Colonic mucosa (tissue), 4 donors: ENCODE data around the gene SUPT3H. TPM values are rescaled to one million over a fixed set of nuclear protein-coding genes. Genes with fewer than 3 reads are reported as not detected.

ENCODE experiments used
- DNase-seq: peaks from one replicate; pipeline ENCODE4 v3.0.0-alpha.2; 2020
- H3K27ac ChIP-seq: fragments of 200-600 bp; one replicate; pipeline ENCODE4 v1.8.0; 2021
- H3K27me3 ChIP-seq: fragments of 200-600 bp; one replicate; pipeline ENCODE4 v1.8.0; 2021
- H3K36me3 ChIP-seq: fragments of 200-600 bp; one replicate; pipeline ENCODE4 v1.8.0; 2021
- H3K4me1 ChIP-seq: fragments of 200-600 bp; one replicate; pipeline ENCODE4 v1.8.0; 2021; ENCODE audit warnings: mild to moderate bottlenecking
- H3K4me3 ChIP-seq: fragments of 200-600 bp; one replicate; pipeline ENCODE4 v1.8.0; 2021
- H3K9ac ChIP-seq, 2 donors: one replicate each; pipeline ENCODE4 v1.7.0; 2013; ENCODE audit warnings: control low read depth in 2 of 2, low read depth in 2 of 2, low read length in 2 of 2
- H3K9me3 ChIP-seq: fragments of 200-600 bp; one replicate; pipeline ENCODE4 v1.8.0; 2021
- CTCF ChIP-seq: fragments of 200-600 bp; IDR thresholded peaks from one replicate; pipeline ENCODE4 v1.8.0; 2022; ENCODE audit warnings: antibody characterized with exemption, mild to moderate bottlenecking
- intact Hi-C: fragments of 100-400 bp; cut with DNase I; formaldehyde crosslinking; loops from one replicate; pipeline ENCODE4 v1.14.1; 2022
- total RNA-seq, 2 donors: library from RNA; stranded (reverse); fragmentation: NEBNext Ultra II Directional in 1 of 2; extraction: Animal tissue kit (Norgen Biotek cat#: 25700) in 1 of 2; gene quantifications; one replicate each; pipeline ENCODE4 v1.2.1, GENCODE V29; 2021
- donor health status: healthy.
- donor health status: DM: no; HTN: no; CAD: no.
- donor health status: DM: no; HTN: no; CAD: no.

Gene SUPT3H
- total RNA-seq, 2 donors from 2014 or later, result 3.4 to 4.1 TPM

GRCh38 chr6:44789061-44789460 is 588.7 kb downstream of the SUPT3H start:
- H3K27ac ChIP-seq, result no peak overlapping the region
- no peak for TF ChIP-seq CTCF
- intact Hi-C loops, result no loop called here

GRCh38 chr6:44788387-44788981 is 589.2 kb downstream of the SUPT3H start:
- Histone ChIP-seq H3K27me3 (no peaks in the 10 kb centered on the region), H3K27ac (no peak overlapping the region), H3K36me3 (no peaks in the 10 kb centered on the region)

More at GRCh38 chr6:44789061-44789460, 588.7 kb downstream of the SUPT3H start:
- H3K27me3 ChIP-seq, result no peaks in the 10 kb centered on the region
- H3K9me3 ChIP-seq, result no peaks in the 10 kb centered on the region
- H3K9ac ChIP-seq, result no peak overlapping the region
- H3K4me3 ChIP-seq, result no peak overlapping the region
- no peaks in the 10 kb centered on the region for H3K4me1 ChIP-seq
- no peak for DNase-seq
- no peaks in the 10 kb centered on the region for H3K36me3 ChIP-seq

DNA sequence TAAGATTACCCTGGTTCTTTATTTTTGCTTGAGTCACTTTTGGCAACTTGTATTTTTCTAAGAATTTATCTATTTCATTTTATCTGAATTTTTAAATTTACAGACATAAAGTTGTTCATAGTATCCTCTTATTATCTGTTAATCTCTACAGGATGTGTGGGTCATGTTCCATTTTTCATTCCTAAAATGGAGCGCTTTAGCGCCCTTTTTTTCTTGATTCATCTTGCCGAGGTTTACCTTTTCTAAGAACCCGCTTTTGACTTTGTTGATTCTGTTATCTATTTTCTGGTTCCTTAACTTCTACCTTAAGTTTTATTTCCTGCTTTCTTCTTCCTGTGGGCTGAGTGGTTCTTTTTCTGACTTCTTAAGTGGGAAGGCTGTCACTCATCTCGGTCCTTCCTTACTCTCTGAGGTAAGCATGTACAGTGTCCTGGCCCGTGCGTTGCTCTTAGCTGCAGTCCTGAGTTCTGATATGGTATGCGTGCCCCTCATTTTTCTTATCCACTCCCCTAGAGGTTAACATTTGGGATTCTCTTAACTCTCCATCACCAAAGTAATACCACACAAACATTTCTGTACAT is 590.4 kb downstream of the SUPT3H start:
- no peak for TF ChIP-seq CTCF
- Histone ChIP-seq H3K4me1 (no peaks in the 10 kb centered on the region), H3K9ac (no peak overlapping the region), H3K27me3 (no peaks in the 10 kb centered on the region), H3K4me3 (no peak overlapping the region), H3K36me3 (no peaks in the 10 kb centered on the region), H3K9me3 (no peaks in the 10 kb centered on the region), H3K27ac (no peak overlapping the region)
- intact Hi-C loops, result no loop called here
- no peak for DNase-seq

More at GRCh38 chr6:44788387-44788981, 589.2 kb downstream of the SUPT3H start:
- DNase-seq, result no peak
- Histone ChIP-seq H3K4me1 (no peaks in the 10 kb centered on the region), H3K4me3 (no peak overlapping the region), H3K9me3 (no peaks in the 10 kb centered on the region), H3K9ac (no peak overlapping the region)
- intact Hi-C loops, result no loop called here
- no peak for TF ChIP-seq CTCF

GRCh38 chr6:44785130-44785529 is 592.6 kb downstream of the SUPT3H start:
- H3K4me3 ChIP-seq, result no peak overlapping the region
- no peaks in the 10 kb centered on the region for H3K36me3 ChIP-seq
- no peaks in the 10 kb centered on the region for H3K4me1 ChIP-seq
- H3K9me3 ChIP-seq, result no peaks in the 10 kb centered on the region
- no peak for DNase-seq
- H3K27ac ChIP-seq, result no peak overlapping the region
- intact Hi-C loops, result no loop called here
- TF ChIP-seq CTCF, result no peak
- H3K9ac ChIP-seq, result no peak overlapping the region
- no peaks in the 10 kb centered on the region for H3K27me3 ChIP-seq

DNA sequence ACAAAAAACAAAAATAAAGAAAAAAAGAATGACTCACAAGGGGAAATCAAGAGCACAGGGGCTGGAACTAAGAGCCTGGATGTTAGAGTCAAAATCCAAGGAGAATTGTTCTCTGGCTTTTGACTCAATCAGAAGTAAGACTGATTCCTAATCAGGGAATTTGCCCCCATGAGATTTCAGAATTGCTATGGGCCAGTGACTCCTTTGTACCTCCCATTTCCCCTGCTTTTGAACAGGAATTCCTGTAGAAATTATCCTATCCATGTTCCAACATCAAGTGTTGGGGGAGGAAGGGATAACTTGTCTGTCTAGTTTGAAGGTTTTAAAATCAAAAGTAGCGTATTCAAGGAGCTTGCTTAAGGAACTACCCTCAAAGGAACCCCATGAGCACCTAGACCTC is 593.5 kb downstream of the SUPT3H start:
- Histone ChIP-seq H3K27me3 (no peaks in the 10 kb centered on the region), H3K27ac (no peak overlapping the region), H3K4me1 (no peaks in the 10 kb centered on the region), H3K9me3 (no peaks in the 10 kb centered on the region), H3K36me3 (no peaks in the 10 kb centered on the region), H3K4me3 (no peak overlapping the region), H3K9ac (no peak overlapping the region)
- TF ChIP-seq CTCF, result no peak
- intact Hi-C loops, result no loop called here
- DNase-seq, result no peak
